ENCODE measurements around the gene USP31.

GRCh38 chr16:23143391-23143790 is 5.9 kb downstream of the USP31 start:
- TF ChIP-seq CTCF (IDR thresholded peaks at IDR 0.05) (no peak), ZFX (IDR thresholded peaks at IDR 0.05; ENCODE audit: borderline replicate concordance) (no peak)
